HG02571 (cell line): ENCODE measurements around the gene DPYSL4.

Source experiments
- ATAC-seq: cut with Tn5 transposase; IDR thresholded peaks from one replicate; pipeline ENCODE4 v1.9.1; 2021; ENCODE audit warnings: mild to moderate bottlenecking, moderate library complexity; ENCODE audit not compliant: unreplicated experiment

The DPYSL4 gene

GRCh38 chr10:132193907-132194552, 7.3 kb downstream of the DPYSL4 start:
- ATAC-seq = no peak

GRCh38 chr10:132194726-132195125, 8.0 kb downstream of the DPYSL4 start:
- no peak for ATAC-seq

- ATAC-seq = no peak
These were observed 8.8 kb downstream of the DPYSL4 start for GRCh38 chr10:132195366-132196075.

- ATAC-seq = no peak
These were observed 9.7 kb downstream of the DPYSL4 start for GRCh38 chr10:132196178-132197113.

- ATAC-seq = no peak
These were observed 10.7 kb downstream of the DPYSL4 start for GRCh38 chr10:132197271-132198067.

GRCh38 chr10:132198068-132198370, 11.3 kb downstream of the DPYSL4 start:
- no peak for ATAC-seq

GRCh38 chr10:132198381-132199181, 11.8 kb downstream of the DPYSL4 start:
- no peak for ATAC-seq

GRCh38 chr10:132199268-132199853, 12.6 kb downstream of the DPYSL4 start:
- ATAC-seq = no peak

GRCh38 chr10:132199854-132200311, 13.1 kb downstream of the DPYSL4 start:
- no peak for ATAC-seq

- no peak for ATAC-seq
These were observed 13.8 kb downstream of the DPYSL4 start for GRCh38 chr10:132200344-132201110.

- no peak for ATAC-seq
These were observed 14.6 kb downstream of the DPYSL4 start for GRCh38 chr10:132201111-132201969.

- ATAC-seq = no peak
These were observed 15.6 kb downstream of the DPYSL4 start for GRCh38 chr10:132202070-132202970.

- ATAC-seq = no peak
These were observed 16.7 kb downstream of the DPYSL4 start for GRCh38 chr10:132203256-132204077.

GRCh38 chr10:132204078-132204780, 17.5 kb downstream of the DPYSL4 start:
- ATAC-seq = no peak

GRCh38 chr10:132204781-132205473, 18.2 kb downstream of the DPYSL4 start:
- ATAC-seq = no peak
